GM12878 (cell line): ENCODE measurements around the gene LRRC56. TPM values are rescaled to one million over a fixed set of nuclear protein-coding genes. Genes with fewer than 3 reads are reported as not detected.
A peak's percentile ranks its signal among the peaks of the same experiment; 100 is the strongest.

Experiments used
- ATAC-seq: fragments of 200-7000 bp; cut with Tn5 transposase; 3 replicates; pipeline ENCODE4 v1.9.1; 2020; ENCODE audit warnings: mild to moderate bottlenecking, moderate library complexity
- BruUV-seq: library from RNA; stranded (reverse); fragments of 400-500 nt; replicated peaks from 2 replicates; lab custom pipeline; 2021; lab: Mats Ljungman, UMichigan
- CTCF ChIA-PET: fragments of 300-600 bp; sonication (Branson Sonifier 250); formaldehyde crosslinking; extraction: SDS; loops from one replicate; lab custom pipeline; 2021; ENCODE audit warnings: inconsistent platforms; lab: Yijun Ruan, JAX
- POLR2A ChIA-PET: fragments of 350-600 bp; formaldehyde crosslinking; extraction: SDS; loops from one replicate; lab custom pipeline; 2021; ENCODE audit warnings: inconsistent platforms; lab: Charles Lee
- RAD21 ChIA-PET: fragments of 300-600 bp; sonication (Branson Sonifier 250); formaldehyde crosslinking; loops from one replicate; lab custom pipeline; 2023; ENCODE audit warnings: antibody characterized with exemption; ENCODE audit not compliant: unreplicated experiment; lab: Charles Lee
- SMC1A ChIA-PET: fragments of 300-600 bp; sonication (Branson Sonifier 250); formaldehyde crosslinking; loops from one replicate; lab custom pipeline; 2023; ENCODE audit not compliant: unreplicated experiment, uncharacterized antibody; lab: Charles Lee
- DNase-seq: peaks from one replicate; pipeline ENCODE4 v3.0.0-alpha.2; 2011; ENCODE audit warnings: low read depth, low spot score
- FAIRE-seq: peaks from 3 replicates; lab custom pipeline; 2011; peaks lifted over from hg19 to GRCh38; lab: Jason Lieb, UNC
- H2AFZ ChIP-seq: 2 replicates; pipeline ENCODE4 v1.6.0; 2011; ENCODE audit warnings: low read depth, low read length, control low read depth; ENCODE audit not compliant: control insufficient read depth
- H3K27ac ChIP-seq: 2 replicates; pipeline ENCODE4 v1.5.1; 2011; ENCODE audit warnings: control low read depth; ENCODE audit not compliant: control insufficient read depth, insufficient read depth
- H3K27me3 ChIP-seq, 2 experiments: replicated peaks in 1 of 2; 2 replicates each; pipeline versions ENCODE4 v1.6.0 to v1.6.1; 2011; ENCODE audit warnings: low read length in 1 of 2; ENCODE audit not compliant: control insufficient read depth in 2 of 2, insufficient read depth in 2 of 2
- H3K36me3 ChIP-seq, 2 experiments: 2 replicates each; pipeline ENCODE4 v1.5.1; 2011; ENCODE audit warnings: low read length in 1 of 2; ENCODE audit not compliant: control insufficient read depth in 2 of 2, insufficient read depth in 2 of 2
- H3K4me1 ChIP-seq: 2 replicates; pipeline ENCODE4 v1.6.1; 2011; ENCODE audit warnings: mild to moderate bottlenecking, low read length, moderate library complexity, mixed read lengths; ENCODE audit not compliant: control insufficient read depth, insufficient read depth
- H3K4me2 ChIP-seq: 2 replicates; pipeline ENCODE4 v1.6.0; 2011; ENCODE audit warnings: control low read depth; ENCODE audit not compliant: control insufficient read depth, insufficient read depth
- H3K4me3 ChIP-seq: fragments of 200-600 bp; sonication (generic); 2 replicates; pipeline ENCODE4 v1.5.1; 2016
- H3K79me2 ChIP-seq: 2 replicates; pipeline ENCODE4 v1.6.0; 2011; ENCODE audit warnings: low read length; ENCODE audit not compliant: control insufficient read depth, insufficient read depth
- H3K9ac ChIP-seq: 2 replicates; pipeline ENCODE4 v1.8.0; 2011; ENCODE audit warnings: low read length, control low read depth, mixed read lengths; ENCODE audit not compliant: control insufficient read depth, insufficient read depth
- H3K9me3 ChIP-seq: replicated peaks from 3 replicates; pipeline ENCODE4 v1.5.1; 2011; ENCODE audit warnings: mild to moderate bottlenecking, low read length; ENCODE audit not compliant: control insufficient read depth, insufficient read depth
- H4K20me1 ChIP-seq: 2 replicates; pipeline ENCODE4 v1.6.0; 2011; ENCODE audit not compliant: control insufficient read depth, insufficient read depth
- BRCA1 ChIP-seq: IDR thresholded peaks from 2 replicates; pipeline ENCODE4 v1.6.1; 2011; ENCODE audit warnings: low read depth, low read length, improper control_type of control experiment
- HDAC6 ChIP-seq: fragments of 200-600 bp; sonication (generic); IDR thresholded peaks from one replicate; pipeline ENCODE4 v1.8.0; 2017; ENCODE audit warnings: antibody characterized with exemption; ENCODE audit not compliant: unreplicated experiment
- IKZF1 ChIP-seq: fragments of 450-650 bp; conservative IDR thresholded peaks from 2 replicates; pipeline ENCODE4 v1.6.1; 2017; ENCODE audit warnings: antibody characterized with exemption, mild to moderate bottlenecking
- NR2C1 ChIP-seq: fragments of 450-650 bp; IDR thresholded peaks from 2 replicates; pipeline ENCODE4 v1.6.1; 2017; ENCODE audit warnings: antibody characterized with exemption, mild to moderate bottlenecking, moderate library complexity
- RB1 ChIP-seq: fragments of 450-650 bp; formaldehyde crosslinking; IDR thresholded peaks from 2 replicates; pipeline ENCODE4 v1.6.1; 2017; ENCODE audit warnings: mild to moderate bottlenecking, borderline replicate concordance
- SUZ12 ChIP-seq: fragments of 200-600 bp; sonication (generic); IDR thresholded peaks from one replicate; pipeline ENCODE4 v1.6.1; 2018; ENCODE audit warnings: antibody characterized with exemption, mild to moderate bottlenecking; ENCODE audit not compliant: unreplicated experiment
- WGBS: methylation state at CpG from one replicate; pipeline ENCODE4 v1.1.6; 2016; ENCODE audit warnings: low lambda C conversion rate; ENCODE audit not compliant: insufficient replicate concordance, insufficient coverage; ENCODE audit errors: missing lambda C conversion rate; 5-methylcytosine and 5-hydroxymethylcytosine counted together
- in situ Hi-C: fragments of 300-500 bp; cut with MboI; formaldehyde crosslinking; loops from 9 replicates; pipeline ENCODE4 v1.14.3; 2018; ENCODE audit warnings: mixed read lengths
- intact Hi-C: fragments of 100-400 bp; cut with micrococcal nuclease; formaldehyde crosslinking; loops from one replicate; pipeline ENCODE4 v1.14.2; 2022; ENCODE audit not compliant: unreplicated experiment
- polyA plus RNA-seq, 11 experiments: library from polyadenylated mRNA; depleted of rRNA in 4 of 11; unstranded in 6 of 11; stranded (reverse) in 5 of 11; fragments of >200 nt; fragmentation: Nextera tagmentation in 4 of 11; fragmentation: Illumina TruSeq in 1 of 11; extraction: Ambion mirVana in 4 of 11; extraction: Trizol in 1 of 11; gene quantifications; 1 replicate in 1 of 11; 2 replicates in 10 of 11; pipeline versions ENCODE4 v1.2.1 to v1.2.3, GENCODE V29; 2011 to 2016; ENCODE audit warnings: inconsistent platforms in 2 of 11, missing spikeins in 2 of 11, low read depth in 1 of 11
- total RNA-seq, 4 experiments: library from RNA; depleted of rRNA in 3 of 4; stranded (reverse); fragments of >200 nt in 3 of 4; fragmentation: Illumina TruSeq in 1 of 4; extraction: Trizol in 1 of 4; gene quantifications; 2 replicates each; pipeline versions ENCODE4 v1.2.1 to v1.2.3, GENCODE V29; 2013 to 2021

The LRRC56 gene
- total and polyA plus RNA-seq, 10 of the 15 experiments (the other 5 are each of a cell fraction or from before 2014, with no cell fraction given): 0.02 to 1.9 (median 0.75) TPM; not detected in 1

- Histone ChIP-seq H3K9ac (no peak overlapping the region), H3K27ac (no peak overlapping the region), H3K79me2 (no peaks in the 10 kb centered on the region; the same call in 1 of the 2 replicates), H3K4me1 (peaks cover 5% of the 10 kb centered on the region), H3K9me3 (no peaks in the 10 kb centered on the region), H3K36me3 (no peaks in the 10 kb centered on the region), H3K27me3 (peaks cover 0 to 5% of the 10 kb centered on the region in 2 experiments; a peak in 2 of 4 replicates), H3K4me2 (peak overlapping the region; percentile 64; the same call in 1 of the 2 replicates), H4K20me1 (no peaks in the 10 kb centered on the region), H2AFZ (peak overlapping the region; percentile 17; the same call in 1 of the 2 replicates), H3K4me3 (peak overlapping the region; percentile 53; the same call in 1 of the 2 replicates)
- ChIA-PET RAD21 (interaction anchor here (1.0 to 2.6 kb wide), 7 partner anchors 8 to 172 kb away, joined by 3 to 22 read pairs (median 5); partner anchors contain the start of genes DEAF1 and TMEM80), POLR2A (interaction anchor here (1.0 to 1.4 kb wide), 3 partner anchors 20 to 171 kb away, joined by 3 to 5 read pairs (median 4); partner anchors contain the start of genes HRAS and PHRF1), CTCF (interaction anchor here (1.4 to 1.8 kb wide), 3 partner anchors 19 to 169 kb away, joined by 3 to 54 read pairs (median 8); no protein-coding TSS in a partner anchor), SMC1A (interaction anchor here (1.6 kb wide), 1 partner anchor 171 kb away, joined by 6 read pairs; no protein-coding TSS in a partner anchor)
- DNase-seq (no peak), FAIRE-seq (no peak), ATAC-seq (peak; percentile 4)
- BruUV-seq: no TSS peak
- in situ Hi-C loops: loop anchor here (5.0 kb wide), 1 partner anchor 157 kb away; no protein-coding TSS in a partner anchor
- WGBS: under 1% methylated on average over 32 of the region's 57 CpGs
- TF ChIP-seq IKZF1: 0 out of 2 replicates have a peak, but pooled peaks have one; percentile 2
- peak; percentile 72 for TF ChIP-seq SUZ12
- no peak for TF ChIP-seq RB1
- TF ChIP-seq NR2C1: no peak
- no peak for TF ChIP-seq BRCA1
- TF ChIP-seq HDAC6: no peak
- intact Hi-C loops: loop anchor here (2.0 kb wide), 1 partner anchor 167 kb away; no protein-coding TSS in a partner anchor
Observed at GRCh38 chr11:555227-555779, 18.0 kb downstream of the LRRC56 start.
